Measurements from ENCODE around the gene MAGI1.
"Not testable (repeated sequence)": the region's sequence is repeated elsewhere in the genome, so short reads cannot be mapped to it uniquely, and the experiment has no call there.

MAGI1 gene

DNA sequence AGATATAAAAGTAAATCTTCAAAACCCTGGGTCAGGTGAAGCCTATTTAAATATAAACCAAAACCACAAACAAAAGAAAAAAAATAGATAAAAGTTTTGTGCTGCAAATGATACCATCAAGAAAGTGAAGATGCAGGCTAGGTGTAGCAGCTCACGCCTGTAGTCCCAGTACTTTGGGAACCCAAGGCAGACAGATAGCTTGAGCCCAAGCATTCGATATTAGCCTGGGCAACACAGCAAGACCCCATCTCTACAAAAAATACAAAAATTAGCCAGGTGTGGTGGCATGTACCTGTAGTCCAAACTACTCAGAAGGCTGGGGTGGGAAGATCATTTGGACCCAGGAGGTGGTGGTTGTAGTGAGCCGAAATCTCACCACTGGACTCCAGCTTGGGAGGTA lies 164.8 kb downstream of the MAGI1 start:
- DNase-seq (ENCODE audit: low read depth), result no peak

DNA sequence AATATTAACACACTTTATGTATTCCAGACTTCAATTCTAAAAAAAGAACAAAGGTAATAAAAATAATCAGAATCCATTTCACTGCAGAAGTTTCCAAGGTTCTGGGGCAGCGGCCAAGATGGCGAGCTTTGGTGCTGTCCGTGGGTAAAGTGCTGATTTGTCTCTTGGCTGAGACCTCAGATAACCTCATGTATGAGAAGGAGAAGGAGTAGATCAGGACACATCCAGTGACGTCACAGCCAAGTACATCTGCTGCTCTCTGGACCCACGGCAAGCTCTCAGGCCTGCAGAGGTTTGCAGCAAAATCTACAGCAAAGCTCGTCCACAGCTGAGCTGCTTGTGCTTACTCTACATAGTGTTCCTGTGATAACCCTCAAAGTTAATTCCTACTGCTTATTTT lies 165.7 kb downstream of the MAGI1 start:
- DNase-seq (ENCODE audit: low read depth), result no peak

DNA sequence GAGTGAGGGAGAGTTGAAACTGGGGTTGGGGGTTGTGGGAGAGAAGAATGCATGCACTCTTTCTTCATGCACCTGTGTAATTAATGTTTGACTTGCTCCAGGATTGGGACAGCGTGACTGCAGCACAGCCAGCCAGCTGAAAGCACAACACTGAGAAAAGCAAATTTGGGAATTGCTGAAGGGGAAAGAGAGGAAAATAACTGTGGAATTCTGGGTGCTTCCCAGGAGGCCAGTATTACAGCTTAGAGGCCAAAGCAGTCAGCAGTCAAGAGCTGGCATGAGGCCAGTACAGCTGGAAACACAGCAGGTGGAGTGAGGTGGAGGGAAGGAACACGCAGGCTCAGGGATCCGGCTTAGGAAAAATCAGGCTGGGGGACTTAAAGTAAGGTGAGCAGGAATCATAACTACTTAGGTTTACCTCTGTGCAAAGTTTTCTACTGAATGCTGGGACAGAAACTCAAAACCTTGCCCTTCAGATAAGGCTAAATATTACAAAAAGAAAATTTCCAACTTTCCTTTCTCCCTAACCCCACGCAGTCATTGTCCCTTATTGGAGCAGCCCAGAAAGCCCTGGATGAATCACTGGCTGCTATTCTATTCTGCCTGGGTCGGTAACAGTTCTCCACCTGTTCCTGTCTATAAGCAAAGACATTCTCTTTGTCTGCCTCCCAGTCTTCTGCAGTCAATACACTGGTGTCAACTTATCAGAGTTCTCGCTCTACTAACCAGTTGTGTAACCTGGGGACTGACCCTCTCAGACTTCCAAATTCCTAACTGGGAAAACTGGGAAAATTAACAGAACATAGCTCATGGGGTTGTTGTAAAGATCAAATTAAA lies 167.2 kb downstream of the MAGI1 start:
- DNase-seq (ENCODE audit: low read depth), result no peak

DNA sequence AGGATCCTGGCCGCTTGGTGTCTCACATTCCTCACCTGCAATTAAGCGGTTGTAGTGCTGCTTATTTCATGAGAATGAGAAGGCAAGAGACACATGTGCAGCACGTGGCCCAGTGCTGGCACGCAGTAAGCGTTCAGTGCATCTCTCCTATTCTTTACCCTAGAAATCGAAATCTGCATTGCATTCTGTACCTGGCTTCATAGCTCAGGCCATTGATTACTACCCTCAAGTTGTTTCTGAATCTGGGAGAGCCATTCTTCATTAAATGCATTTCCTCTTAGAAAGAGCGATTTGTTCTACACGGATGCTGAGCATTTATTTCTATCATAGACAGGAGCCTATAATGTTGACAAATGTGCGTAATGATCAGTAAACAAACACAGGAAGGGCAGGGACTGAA lies 168.9 kb downstream of the MAGI1 start:
- DNase-seq (ENCODE audit: low read depth), result no peak

DNA sequence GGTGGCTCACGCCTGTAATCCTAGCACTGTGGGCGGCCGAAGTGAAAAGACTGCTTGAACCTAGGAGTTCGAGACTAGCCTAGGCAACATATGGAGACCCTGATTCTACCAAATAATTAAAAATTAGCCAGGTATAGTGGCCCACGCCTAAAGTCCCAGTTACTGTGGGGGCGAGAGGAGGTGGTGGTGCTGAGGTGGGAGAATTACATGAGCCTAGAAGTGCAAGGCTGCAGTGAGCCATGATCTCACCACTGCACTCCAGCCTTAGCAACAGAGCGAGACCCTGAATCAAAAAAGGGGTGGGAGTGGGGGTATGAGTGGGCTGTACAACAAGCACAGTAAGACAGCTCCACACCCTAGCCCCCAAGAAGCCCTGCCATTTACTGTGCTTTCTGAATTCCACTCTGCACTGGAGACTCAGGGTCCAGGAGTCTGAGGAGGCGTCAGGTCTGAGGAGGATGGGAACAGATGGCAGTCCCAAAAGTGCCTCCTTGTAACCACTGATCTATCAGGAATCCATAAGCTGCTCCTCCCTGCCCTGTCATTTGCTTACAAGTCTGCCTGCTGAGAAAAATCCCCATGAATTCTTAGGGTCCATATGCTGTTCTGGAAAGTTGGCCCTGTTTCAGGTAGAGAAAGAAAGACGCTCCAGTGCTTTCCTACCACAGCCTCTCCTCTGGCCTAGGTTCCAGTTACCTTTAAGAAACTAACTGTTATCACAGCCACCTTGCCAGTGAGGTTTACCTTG lies 171.1 kb downstream of the MAGI1 start:
- DNase-seq (ENCODE audit: low read depth), result no peak

DNA sequence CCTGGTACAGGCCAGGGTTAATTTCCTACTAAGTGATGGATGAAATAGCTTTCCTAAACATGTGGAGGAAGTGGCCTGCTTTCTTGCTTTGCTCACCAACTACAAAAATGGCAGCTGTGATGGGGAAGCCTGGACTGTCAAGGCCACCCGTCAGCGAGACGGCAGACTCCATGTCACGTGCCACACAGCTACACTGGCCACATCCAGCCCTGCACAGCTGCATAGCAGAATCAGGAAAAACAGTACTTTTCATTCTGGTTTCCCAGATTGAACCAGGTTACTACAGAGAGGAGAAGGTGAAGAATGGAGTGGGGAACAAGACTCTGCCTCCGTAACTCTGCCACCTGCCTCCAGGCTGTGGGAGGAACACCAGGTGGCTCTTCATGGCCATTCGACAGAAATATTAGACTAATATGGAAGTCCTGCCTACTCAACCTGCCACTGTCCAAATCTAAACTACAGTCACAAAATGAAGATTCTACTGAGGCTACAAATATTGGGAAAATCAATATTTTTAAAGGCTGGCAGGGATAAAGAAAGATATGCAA lies 174.3 kb downstream of the MAGI1 start:
- no peak for DNase-seq (ENCODE audit: low read depth)

DNA sequence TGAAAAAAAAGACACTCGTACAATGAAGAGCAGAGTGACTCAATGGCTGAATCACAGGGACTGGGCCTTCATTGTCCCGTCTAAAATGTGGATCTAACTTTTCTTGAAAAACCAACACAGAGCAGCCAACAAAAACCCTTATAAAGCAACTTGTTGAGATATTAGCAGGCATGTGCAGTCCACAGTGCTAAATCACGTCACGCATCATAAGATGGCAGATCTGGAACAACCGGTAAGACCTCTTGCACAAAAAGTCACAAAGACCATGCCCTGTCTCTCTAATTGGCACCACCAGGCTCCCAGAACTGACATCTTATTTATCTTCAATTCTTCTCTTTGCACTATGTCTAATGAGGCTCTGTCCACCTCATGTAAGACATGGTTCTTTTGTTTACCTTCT lies 177.0 kb downstream of the MAGI1 start:
- DNase-seq (ENCODE audit: low read depth), result no peak

DNA sequence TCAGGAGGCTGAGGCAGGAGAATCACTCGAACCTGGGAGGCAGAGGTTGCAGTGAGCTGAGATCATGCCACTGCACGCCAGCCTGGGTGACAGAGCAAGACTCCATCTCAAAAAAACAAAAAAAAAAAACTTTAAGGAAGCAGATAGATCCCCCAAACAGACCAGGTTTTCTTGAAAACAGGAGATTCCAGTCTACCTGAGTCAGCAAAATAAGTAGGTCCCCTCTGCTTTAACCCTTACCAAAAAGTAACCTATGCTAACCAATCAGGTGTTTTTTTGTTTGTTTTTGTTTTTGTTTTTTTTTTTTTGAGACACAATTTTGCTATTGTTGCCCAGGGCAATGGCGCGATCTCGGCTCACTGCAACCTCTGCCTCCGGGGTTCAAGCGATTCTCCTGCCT lies 179.1 kb downstream of the MAGI1 start:
- DNase-seq (ENCODE audit: low read depth), result not testable (repeated sequence)

DNA sequence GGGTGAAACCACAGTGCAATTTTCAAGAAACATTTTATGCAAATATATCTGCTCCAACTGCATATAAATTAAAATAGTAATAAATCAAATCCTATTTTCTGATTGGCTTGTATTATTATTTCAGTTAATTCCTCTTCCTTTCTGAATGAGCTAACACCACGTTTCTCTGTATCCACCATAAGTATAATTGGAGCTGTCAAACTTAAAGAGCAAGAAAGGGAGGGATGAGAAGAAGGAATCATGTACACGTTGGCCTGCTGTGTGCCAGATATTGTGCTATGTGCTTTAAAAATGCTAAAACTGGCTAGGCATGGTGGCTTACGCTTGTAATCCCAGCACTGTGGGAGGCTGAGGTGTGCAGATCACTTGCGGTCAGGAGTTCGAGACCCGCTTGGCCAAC lies 180.0 kb downstream of the MAGI1 start:
- no peak for DNase-seq (ENCODE audit: low read depth)

DNA sequence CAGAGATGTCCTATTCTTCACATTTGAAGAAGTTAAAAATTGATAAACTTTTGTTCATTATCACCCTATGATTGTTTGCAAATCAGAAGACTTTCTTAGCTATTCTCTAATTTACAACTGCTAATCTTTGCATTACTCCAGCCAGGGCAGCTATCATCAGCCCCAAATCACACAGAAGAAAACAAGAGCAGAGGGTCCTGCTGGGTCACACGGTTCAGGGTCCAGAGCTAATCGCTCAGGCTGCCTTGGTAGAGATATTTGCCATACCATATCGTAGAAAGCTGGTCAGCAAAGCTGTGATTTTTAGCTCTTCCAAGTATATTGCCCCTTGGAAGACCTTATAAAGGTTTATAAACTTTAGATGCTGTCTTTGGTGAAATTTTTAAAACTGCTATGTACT lies 181.4 kb downstream of the MAGI1 start:
- no peak for DNase-seq (ENCODE audit: low read depth)

DNA sequence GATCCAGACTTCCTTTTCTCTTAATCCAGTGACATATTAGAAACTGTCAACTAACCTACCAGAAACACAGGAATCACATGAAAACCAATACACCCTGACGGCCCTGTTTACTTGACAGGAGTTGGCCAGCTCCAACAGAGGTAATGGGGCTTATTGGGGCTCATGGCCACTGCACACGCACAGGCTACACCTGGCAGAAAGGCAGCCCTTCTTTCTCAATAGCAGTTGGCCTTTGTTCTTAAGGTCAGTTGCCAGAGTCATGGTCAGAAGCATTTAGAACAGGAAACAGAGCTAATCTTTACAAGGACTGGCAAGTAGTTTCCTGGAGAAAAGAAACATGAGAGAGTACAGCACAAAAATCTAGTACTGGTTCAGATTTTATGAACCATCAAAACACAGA lies 181.8 kb downstream of the MAGI1 start:
- no peak for DNase-seq (ENCODE audit: low read depth)

DNA sequence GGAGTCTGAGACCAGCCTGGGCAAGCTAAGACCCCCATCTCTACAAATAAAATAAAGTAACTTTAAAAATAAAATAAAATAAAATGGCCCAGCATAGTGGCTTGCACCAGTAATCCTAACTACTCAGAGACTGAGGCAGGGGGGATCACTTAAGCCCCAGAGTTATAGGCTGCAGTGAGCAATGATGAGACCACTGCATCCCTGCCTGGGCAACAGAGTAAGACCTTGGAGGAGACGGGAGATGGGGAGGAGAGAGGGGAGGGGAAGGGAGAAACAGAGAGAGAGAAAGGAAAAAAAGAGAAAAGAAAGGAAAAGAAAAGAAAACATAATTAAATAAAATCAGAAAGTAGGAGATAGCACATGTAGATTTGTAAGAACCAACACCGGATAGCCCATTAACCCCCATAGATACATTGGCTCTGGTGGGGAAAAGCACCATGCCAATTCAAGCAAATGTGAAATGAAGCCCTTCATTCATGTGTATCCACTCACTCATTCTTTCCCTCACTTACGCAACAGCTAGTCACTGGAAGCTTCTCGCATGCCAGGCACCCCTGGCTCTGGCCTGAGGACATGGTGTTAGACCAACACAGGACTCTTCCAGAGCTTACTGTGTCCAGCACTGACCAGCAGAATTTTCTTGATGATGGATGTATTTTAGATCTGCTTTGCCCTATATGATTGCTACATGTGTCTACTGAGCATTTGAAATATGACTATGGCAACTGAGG lies 183.2 kb downstream of the MAGI1 start:
- peak; percentile 39 for DNase-seq (ENCODE audit: low read depth)

DNA sequence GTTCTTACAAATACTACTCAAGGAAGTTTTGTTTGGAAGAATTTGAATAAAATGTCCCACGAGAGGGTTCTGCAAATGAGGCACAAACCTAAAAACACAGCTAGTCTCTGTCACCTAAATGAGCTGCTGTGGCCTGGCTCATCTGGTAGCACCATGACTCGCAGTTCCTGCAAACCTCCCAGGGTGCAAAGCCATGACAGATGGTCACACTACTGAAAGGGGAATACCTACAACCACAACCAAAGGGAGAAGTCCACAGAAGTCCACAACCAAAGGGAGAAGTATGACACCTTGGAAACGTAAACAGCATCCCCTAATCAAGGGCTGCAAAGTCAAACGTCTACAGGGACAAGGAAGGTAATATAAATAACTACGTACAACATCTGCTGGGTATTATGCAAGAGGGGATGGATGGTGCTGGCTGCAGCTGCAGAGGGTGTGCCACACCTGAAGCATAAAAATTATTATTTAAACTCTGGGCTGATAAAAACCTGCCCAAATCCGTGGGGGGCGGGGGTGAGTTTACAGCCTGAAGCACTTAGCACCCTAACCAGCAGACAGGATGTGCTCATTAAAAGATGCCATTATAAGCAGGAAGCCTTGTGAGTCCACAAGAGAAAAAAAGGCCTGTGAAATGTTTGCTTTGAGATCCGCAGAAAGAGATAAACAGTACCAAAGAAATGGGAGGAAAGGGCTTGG lies 184.0 kb downstream of the MAGI1 start:
- DNase-seq (ENCODE audit: low read depth), result no peak

DNA sequence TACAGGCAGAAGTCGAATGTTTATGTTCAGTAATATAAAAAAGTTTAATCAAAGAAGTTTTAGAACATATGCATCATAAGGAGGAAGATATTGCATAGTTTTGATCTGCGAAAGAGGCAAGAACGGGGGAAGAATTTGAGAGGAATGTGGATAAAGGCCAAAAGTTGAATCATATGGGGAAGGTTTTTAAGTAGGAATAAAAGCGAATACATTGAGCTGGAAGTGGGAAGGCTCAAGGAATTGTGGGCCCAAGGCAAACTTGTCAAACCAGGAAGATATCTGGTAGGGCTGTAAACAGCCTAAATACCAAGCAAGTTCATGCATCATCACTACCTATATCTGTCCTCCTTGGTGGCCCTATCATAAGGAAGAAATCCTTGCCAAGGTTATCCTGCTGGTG lies 186.9 kb downstream of the MAGI1 start:
- peak; percentile 36 for DNase-seq (ENCODE audit: low read depth)

DNA sequence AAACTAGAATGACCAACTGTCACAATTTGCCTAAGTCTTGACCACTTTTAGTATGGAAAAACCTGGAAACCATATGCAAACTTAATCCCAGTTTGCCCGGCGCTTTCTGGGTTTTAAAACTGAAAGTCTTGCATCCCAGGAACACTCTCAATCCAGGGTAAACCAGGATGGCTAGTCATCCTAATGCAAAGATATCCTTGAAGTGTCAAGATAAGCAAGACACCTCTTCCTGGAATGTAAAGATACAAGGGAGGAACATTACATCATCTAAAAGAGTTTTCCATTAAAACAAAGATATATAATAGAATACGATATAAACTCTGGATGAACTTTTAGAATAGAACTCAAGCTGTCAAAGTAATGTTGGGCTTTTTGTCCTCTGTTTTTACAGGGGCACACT lies 188.5 kb downstream of the MAGI1 start:
- no peak for DNase-seq (ENCODE audit: low read depth)

DNA sequence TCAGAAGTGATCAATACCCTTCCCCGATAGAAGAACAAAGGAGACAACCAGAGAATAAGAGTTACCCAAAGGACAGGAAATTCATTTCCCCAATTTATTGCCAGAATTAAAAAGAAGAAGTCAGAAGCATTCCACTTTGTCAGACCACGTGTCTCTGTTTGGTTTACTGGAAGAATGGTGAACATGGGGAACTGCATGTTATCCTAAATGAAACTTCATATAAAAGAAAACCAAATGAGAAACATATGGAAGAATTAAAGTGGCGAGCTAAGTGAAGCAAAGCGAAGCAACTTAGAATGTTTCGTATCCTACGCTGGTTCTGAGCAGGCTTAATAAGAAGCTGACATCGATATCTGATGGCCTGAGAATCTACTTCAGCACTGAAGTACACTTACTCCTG lies 190.7 kb downstream of the MAGI1 start:
- DNase-seq (ENCODE audit: low read depth), result no peak

DNA sequence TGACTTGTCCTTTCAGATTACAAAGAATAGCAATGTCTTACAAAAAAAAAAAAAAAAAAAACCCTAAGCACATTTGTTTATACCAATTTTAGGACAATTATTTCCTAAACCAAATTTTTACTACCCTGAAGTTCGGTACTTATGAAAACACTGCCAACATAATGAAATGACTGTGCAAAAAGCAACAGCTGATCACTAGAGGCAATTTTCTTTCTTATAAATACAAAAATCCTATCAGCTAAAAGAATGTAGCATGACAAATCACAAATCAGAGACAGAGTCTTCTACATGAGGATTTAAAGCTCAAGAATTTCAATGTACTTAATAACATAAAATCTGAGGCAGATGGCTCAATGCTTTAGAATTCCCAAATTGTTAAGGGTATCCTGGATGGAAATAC lies 191.8 kb downstream of the MAGI1 start:
- no peak for DNase-seq (ENCODE audit: low read depth)

DNA sequence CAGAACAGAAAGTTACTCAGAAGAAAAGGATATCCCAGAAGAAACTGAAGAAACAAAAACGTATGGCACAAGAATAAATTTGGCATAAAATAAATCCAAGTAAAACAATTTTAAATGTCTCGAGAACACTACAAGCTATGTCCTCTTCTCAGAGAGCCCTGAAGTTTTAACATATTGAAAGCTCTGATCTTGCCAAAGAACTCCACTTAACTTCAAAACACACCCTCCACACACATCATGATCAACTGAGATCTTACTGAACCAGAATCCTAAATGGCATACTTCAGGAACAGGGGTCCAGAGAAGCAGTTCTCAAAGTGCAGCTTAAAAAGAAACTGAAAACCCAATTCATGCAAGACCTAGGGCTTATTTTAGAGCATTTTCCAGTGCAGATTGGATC lies 194.3 kb downstream of the MAGI1 start:
- no peak for DNase-seq (ENCODE audit: low read depth)

DNA sequence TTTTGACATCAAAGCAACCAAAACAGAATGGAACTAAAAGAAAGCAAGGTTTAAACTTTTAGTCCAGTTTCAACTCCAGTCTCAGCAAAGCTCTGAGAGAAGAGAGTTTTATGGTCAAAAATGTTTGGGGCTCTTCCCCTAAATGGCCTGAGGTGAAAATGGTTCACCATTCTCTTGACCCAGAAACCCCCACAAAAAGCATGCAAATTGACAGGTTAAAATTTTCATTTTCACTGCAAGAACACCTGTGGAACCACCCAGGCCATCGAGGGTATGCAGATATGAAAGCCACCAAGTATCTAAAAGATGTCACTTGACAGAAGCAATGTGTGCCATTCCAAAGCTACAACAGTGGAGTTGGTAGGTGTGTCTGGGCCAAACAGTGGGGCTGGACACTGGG lies 195.0 kb downstream of the MAGI1 start:
- no peak for DNase-seq (ENCODE audit: low read depth)

DNA sequence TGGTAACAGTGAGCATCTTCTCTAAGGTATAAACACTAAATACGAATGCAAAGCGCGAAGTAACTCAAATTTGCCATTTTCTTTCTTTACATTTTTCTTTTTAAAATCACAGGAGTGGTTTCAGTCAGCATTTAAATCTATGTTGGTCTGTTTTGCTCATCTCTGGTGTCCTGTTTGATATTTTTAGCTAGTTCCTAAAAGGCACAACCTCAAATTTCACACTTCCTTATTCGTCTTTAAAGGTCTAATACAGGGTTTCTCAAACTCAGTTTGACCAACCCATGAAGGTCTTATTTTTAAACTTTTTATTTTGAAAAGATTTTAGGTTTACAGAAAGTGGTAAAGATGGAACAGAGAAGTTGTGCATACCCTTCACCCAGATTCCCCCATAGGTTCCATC lies 201.1 kb downstream of the MAGI1 start:
- DNase-seq (ENCODE audit: low read depth), result no peak

DNA sequence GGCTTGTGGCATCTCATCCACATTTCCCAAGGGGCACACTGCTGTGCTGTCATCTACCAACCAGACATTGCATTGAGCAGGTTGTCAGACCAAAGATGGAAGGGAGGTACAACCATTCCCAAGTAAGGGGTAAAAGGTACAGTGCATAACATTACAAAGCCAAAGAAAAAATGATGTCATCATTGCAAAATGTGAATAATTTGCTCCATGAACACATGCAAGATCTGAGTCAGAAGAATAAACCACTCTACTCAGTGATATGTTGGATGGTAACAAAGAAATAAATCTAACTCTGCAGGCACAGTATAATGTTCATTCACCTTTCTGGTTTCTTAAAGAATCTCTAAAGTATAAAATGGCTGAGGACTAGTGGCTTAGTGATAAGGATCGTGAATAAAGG lies 202.7 kb downstream of the MAGI1 start:
- DNase-seq (ENCODE audit: low read depth), result no peak
